ENCODE measurements around the gene SOSTDC1. TPM values are rescaled to one million over a fixed set of nuclear protein-coding genes. Genes with fewer than 3 reads are reported as not detected.

The SOSTDC1 gene
- total RNA-seq, 1 donor from 2014 or later, result 0.85 TPM

DNA sequence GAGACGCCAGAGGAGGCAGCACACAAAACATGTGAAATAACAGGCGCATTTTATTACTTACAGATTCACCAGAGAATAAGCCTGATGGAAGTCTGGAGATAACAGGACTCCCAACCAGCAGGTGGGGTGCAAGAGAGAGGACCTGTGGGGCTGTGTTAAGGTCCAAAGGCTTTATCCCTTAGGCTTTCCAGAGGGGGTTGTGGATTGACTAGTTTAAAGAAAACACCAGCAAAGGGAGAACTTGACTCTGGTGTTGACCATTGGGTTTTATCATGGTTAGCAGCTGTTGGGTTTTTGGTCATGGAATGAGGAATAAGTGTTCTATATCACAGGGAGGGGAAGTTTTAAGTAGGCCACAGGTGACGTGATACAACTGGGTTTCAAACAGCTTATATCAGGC is 42.6 kb downstream of the SOSTDC1 start:
- no peak overlapping the region for H3K4me3 ChIP-seq
- no peak for TF ChIP-seq CTCF (IDR thresholded peaks at IDR 0.05; ENCODE audit: borderline replicate concordance)
- DNase-seq, result no peak
- peaks cover 32% of the 10 kb centered on the region for H3K4me1 ChIP-seq
- peak overlapping the region; percentile 99 for H3K27ac ChIP-seq (replicated peaks)
- H3K9me3 ChIP-seq (replicated peaks), result no peaks in the 10 kb centered on the region
- intact Hi-C loops (cut with micrococcal nuclease), result no loop called here
- H3K27me3 ChIP-seq (ENCODE audit: low read depth), result no peaks in the 10 kb centered on the region
- H3K36me3 ChIP-seq, result no peaks in the 10 kb centered on the region

GRCh38 chr7:16422103-16422435 is 43.5 kb downstream of the SOSTDC1 start:
- DNase-seq, result no peak
- Histone ChIP-seq H3K4me3 (peak overlapping the region; percentile 79), H3K27me3 (ENCODE audit: low read depth) (no peaks in the 10 kb centered on the region), H3K27ac (replicated peaks) (peak overlapping the region; percentile 99), H3K9me3 (replicated peaks) (no peaks in the 10 kb centered on the region), H3K36me3 (no peaks in the 10 kb centered on the region), H3K4me1 (peaks cover 32% of the 10 kb centered on the region)
- no peak for TF ChIP-seq CTCF (IDR thresholded peaks at IDR 0.05; ENCODE audit: borderline replicate concordance)
- intact Hi-C loops (cut with micrococcal nuclease), result no loop called here

GRCh38 chr7:16421333-16422102 is 44.0 kb downstream of the SOSTDC1 start, which contains the start of gene CRPPA:
CRPPA (minus strand) TSS chr7:16421538; CDS start chr7:16421322, 216 bp downstream.
- TF ChIP-seq CTCF (IDR thresholded peaks at IDR 0.05; ENCODE audit: borderline replicate concordance), result no peak

DNA sequence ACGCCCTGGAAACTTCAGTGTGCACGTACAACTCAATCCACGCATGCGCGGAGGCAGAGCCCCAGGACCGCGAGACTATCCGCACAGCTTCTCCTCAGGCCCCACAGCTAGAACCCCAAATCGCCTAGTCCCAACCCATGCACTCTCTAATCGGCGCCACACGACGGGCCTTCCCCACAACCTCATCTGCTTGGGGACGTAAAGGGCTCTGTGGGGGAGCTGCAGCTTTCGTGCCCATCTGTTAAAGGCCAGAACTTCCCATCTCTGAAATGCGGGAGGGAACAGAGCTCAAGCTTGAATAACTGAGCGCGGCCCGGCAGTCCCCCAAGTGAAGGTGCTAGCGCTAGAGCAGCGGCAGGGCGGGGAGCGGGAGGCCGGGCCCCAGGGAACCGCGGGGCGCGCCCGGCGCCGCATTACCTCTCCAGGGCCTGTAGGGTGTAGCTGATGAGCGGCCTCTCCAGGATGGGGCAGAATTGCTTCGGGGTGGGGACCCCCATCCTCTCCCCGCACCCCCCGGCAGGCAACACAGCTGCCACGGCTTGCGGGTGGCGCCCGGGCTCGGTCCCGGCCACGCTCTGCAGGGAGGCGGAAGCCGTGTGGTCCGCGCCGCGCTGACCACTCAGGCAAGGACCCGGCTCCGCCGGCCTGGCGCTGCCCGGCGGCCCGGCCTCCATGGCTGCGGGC is 44.7 kb downstream of the SOSTDC1 start:
- intact Hi-C loops (cut with micrococcal nuclease), result no loop called here
- peak overlapping the region; percentile 99 for H3K27ac ChIP-seq (replicated peaks)
- H3K36me3 ChIP-seq, result no peaks in the 10 kb centered on the region
- peak; percentile 88 for DNase-seq
- H3K9me3 ChIP-seq (replicated peaks), result no peaks in the 10 kb centered on the region
- peak; percentile 59 for TF ChIP-seq CTCF (IDR thresholded peaks at IDR 0.05; ENCODE audit: borderline replicate concordance)
- H3K4me3 ChIP-seq, result peak overlapping the region; percentile 79
- H3K4me1 ChIP-seq, result peaks cover 32% of the 10 kb centered on the region
- no peaks in the 10 kb centered on the region for H3K27me3 ChIP-seq (ENCODE audit: low read depth)

More at GRCh38 chr7:16421333-16422102, 44.0 kb downstream of the SOSTDC1 start, which contains the start of gene CRPPA:
- H3K27me3 ChIP-seq (ENCODE audit: low read depth), result no peaks in the 10 kb centered on the region
- H3K27ac ChIP-seq (replicated peaks), result peak within 1 kb of the TSS; percentile 99
- peak within 1 kb of the TSS; percentile 79 for H3K4me3 ChIP-seq
- no peaks in the 10 kb centered on the region for H3K36me3 ChIP-seq
- peak; percentile 37 for DNase-seq
- intact Hi-C loops (cut with micrococcal nuclease), result no loop called here
- H3K9me3 ChIP-seq (replicated peaks), result no peaks in the 10 kb centered on the region
- peaks cover 32% of the 10 kb centered on the region for H3K4me1 ChIP-seq

GRCh38 chr7:16420329-16420648 is 45.2 kb downstream of the SOSTDC1 start:
- peaks cover 32% of the 10 kb centered on the region for H3K4me1 ChIP-seq
- no peak for DNase-seq
- peak overlapping the region; percentile 79 for H3K4me3 ChIP-seq
- H3K36me3 ChIP-seq, result no peaks in the 10 kb centered on the region
- H3K27ac ChIP-seq (replicated peaks), result peak overlapping the region; percentile 99
- intact Hi-C loops (cut with micrococcal nuclease), result no loop called here
- no peaks in the 10 kb centered on the region for H3K9me3 ChIP-seq (replicated peaks)
- no peak for TF ChIP-seq CTCF (IDR thresholded peaks at IDR 0.05; ENCODE audit: borderline replicate concordance)
- H3K27me3 ChIP-seq (ENCODE audit: low read depth), result no peaks in the 10 kb centered on the region
